Femur (tissue), 1 donor: ENCODE data around the gene OPRL1.
"Not testable (repeated sequence)": the region's sequence is repeated elsewhere in the genome, so short reads cannot be mapped to it uniquely, and the experiment has no call there.

Experiments used
- DNase-seq: peaks from one replicate; pipeline ENCODE4 v3.0.0-alpha.2; 2017

Gene OPRL1

DNA sequence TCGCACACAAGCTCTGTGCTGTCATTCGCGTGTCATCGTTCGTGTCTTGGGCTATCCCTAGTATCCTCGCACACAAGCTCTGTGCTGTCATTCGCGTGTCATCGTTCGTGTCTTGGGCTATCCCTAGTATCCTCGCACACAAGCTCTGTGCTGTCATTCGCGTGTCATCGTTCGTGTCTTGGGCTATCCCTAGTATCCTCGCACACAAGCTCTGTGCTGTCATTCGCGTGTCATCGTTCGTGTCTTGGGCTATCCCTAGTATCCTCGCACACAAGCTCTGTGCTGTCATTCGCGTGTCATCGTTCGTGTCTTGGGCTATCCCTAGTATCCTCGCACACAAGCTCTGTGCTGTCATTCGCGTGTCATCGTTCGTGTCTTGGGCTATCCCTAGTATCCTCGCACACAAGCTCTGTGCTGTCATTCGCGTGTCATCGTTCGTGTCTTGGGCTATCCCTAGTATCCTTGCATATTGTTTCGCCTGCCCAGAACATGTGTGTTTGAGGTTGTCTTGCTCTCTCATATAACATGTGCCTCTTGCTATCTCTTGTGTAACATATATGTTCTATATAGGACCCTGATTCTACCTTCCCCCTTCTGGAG, 7.4 kb downstream of the OPRL1 start:
- DNase-seq = not testable (repeated sequence)

GRCh38 chr20:64088586-64088985, 8.7 kb downstream of the OPRL1 start:
- DNase-seq = not testable (repeated sequence)

DNA sequence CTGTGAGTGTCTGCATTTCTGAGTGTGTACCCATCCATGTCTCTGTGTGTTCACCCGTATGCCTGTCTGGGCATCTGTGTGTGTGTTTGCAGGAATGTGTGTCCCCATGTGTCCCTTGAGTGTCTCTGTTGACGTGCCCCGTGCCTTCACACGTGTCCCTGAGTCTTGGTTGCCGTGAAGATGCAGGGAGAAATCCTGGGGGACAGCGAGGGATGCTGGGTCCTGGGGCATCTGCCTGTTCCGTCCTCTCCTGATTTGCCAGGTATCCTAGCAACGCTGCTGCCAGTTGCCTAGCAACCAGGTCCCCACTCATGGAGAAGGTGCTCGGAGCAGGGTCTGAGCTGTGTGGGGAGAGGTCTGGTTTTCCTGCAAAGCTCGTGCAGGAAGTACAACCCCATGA, 10.3 kb downstream of the OPRL1 start:
- DNase-seq = no peak

DNA sequence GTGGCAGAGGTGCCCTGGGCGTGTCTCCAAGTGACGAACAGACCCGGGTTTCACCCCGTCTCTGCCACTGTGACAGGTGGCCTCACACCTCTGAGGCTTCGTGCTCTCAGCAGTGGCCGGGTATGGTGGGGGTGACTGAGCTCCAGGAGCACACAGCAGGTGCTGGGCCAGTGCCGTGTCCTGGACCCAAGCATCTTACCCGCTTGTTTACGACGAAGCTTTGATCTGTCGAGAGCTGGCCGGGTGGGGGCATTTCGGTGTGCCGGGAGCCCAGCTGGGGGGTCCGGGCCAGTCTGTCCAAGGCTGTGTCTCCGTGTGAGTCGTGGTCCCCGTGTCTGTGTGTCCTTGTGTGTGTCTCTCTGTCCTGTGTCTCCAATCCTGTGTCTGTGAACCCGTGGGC, 11.5 kb downstream of the OPRL1 start:
- no peak for DNase-seq

GRCh38 chr20:64091770-64092169, 11.9 kb downstream of the OPRL1 start:
- no peak for DNase-seq

DNA sequence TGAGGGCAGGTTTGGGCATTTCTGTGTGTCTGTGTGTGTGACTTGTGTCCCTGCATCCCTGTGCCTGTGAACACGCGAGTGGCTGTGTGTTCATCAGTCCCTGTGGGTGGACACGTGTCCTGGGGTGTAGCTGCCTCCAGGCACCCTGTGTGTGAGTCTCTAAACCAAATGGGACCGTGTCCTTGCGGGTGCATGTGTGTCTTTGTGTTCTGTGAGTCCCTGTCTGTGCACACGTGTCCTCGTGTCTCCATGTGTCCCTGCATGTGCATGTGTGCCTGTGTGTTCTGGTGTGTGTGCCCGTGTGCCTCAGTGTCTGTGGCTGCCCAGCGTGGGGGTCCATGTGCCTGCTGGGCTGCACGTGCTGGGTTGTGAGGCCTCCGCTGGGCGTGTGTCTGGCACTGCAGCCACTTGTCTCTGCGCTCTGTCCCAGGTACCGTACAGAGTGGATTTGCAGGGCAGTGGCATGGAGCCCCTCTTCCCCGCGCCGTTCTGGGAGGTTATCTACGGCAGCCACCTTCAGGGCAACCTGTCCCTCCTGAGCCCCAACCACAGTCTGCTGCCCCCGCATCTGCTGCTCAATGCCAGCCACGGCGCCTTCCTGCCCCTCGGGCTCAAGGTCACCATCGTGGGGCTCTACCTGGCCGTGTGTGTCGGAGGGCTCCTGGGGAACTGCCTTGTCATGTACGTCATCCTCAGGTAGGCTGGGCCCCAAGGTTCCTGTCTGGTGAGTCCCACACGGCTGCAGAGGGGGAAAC, 12.6 kb downstream of the OPRL1 start:
- no peak for DNase-seq

DNA sequence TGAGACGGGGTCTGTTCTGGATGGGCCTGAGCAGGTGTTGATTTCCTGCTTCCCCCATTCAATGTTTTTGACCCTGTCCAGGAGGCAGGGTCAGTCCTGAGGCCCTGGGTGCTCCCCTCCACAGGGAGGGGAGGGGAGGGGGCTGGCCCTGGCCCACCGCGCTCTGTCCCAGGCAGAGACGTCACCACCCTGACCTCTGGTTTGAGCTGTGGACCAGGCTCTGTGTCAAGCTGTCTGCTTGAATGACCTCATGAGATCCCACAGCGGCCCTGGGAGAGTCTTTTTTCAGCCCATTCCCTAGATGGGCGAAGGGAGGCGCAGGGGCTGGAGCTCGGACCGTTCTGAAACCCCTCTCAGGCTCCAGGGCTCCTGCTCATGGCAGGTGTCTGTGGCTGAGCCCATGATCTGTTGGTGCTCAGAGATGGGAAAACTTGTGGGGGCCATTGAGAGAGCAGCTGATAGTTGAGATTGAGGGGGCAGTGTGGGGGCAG, 13.2 kb downstream of the OPRL1 start:
- no peak for DNase-seq

DNA sequence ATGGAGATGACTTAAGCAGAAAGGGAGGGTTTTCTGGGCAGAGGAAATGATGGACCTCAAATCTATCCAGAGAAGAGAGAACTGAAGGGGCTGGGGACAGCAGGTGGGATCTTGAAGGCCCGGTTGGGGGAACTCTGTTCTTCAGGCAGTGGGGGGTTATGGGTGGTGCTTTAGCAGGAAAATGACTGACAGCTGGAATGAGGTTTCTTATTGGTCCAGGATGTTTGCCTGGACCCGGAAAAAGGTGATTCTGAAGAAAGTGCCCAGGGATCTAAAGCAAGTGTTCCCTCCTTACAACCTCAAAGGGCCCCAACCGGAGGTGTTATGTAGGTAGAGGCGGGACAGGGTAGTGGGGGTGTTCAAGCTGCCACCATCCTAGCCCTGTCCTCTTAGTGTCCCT, 15.6 kb downstream of the OPRL1 start:
- no peak for DNase-seq

GRCh38 chr20:64095927-64096326, 16.0 kb downstream of the OPRL1 start:
- no peak for DNase-seq

DNA sequence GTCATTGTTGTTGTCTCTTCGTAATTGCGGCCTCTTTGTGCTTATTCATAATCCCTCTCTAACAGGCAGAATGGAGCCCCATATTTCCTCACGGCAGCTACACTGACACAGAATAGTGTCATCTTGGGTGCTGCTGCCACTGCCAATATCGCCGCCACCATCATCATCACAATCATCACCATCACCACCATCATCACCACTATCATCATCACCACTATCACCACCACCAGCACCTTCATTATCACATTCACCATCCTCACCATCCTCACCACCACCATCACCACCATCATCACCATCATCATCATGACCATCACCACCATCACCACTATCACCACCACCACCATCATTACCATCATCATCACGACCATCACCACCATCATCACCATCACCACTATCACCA, 16.7 kb downstream of the OPRL1 start:
- DNase-seq = no peak

DNA sequence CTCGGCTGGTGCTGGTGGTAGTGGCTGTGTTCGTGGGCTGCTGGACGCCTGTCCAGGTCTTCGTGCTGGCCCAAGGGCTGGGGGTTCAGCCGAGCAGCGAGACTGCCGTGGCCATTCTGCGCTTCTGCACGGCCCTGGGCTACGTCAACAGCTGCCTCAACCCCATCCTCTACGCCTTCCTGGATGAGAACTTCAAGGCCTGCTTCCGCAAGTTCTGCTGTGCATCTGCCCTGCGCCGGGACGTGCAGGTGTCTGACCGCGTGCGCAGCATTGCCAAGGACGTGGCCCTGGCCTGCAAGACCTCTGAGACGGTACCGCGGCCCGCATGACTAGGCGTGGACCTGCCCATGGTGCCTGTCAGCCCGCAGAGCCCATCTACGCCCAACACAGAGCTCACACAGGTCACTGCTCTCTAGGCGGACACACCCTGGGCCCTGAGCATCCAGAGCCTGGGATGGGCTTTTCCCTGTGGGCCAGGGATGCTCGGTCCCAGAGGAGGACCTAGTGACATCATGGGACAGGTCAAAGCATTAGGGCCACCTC, 18.7 kb downstream of the OPRL1 start:
- no peak for DNase-seq

GRCh38 chr20:64099086-64099786, 19.4 kb downstream of the OPRL1 start:
- DNase-seq = peak; percentile 76

GRCh38 chr20:64099880-64100565, 20.1 kb downstream of the OPRL1 start:
- DNase-seq = no peak

GRCh38 chr20:64100566-64100888, 20.6 kb downstream of the OPRL1 start:
- DNase-seq = no peak

GRCh38 chr20:64100946-64101688, 21.2 kb downstream of the OPRL1 start:
- no peak for DNase-seq

DNA sequence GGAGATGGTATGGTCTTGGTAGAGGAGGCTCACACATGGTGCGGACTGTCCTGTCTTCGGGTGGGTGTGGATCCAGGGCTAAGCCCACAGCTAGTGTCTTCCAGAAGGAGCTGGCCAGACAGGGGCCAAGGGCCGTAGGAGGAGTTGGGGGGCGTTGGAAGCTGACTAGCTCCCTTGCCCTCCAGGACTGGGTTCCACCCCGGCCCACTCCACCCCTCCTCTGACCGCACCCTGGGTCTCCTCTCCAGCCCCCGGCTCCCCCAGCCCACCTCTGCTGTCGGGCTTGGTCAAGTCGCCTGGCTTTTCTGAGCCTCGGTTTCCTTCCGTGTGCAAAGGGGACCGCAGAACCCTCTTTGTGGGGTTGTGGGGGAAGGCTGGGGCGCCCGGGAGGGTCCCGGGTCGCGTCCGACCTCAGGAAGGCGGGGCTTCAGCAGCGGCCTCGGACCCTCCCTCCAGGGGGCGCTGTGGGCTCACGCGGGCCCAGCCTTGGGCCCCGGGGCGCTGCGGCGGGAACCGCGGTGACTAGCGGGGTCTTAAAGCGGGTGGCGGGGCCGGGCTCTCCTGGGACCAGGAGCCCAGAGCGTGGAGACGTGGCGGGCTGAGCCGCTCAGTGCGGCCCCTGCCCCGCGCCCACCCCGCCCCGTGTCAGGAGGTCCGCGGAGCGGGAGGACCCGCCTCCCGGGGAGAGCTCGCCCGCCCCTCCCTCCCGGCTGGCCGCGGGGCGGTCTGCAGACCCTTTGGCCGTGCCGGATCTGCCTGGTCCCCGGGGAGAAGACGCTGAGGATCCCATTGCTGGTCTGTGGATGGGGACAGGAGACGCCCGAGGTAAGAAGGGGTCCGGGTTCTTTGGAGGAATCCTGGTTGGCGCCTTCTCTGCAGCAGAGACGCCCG, 22.1 kb downstream of the OPRL1 start:
- DNase-seq = no peak

DNA sequence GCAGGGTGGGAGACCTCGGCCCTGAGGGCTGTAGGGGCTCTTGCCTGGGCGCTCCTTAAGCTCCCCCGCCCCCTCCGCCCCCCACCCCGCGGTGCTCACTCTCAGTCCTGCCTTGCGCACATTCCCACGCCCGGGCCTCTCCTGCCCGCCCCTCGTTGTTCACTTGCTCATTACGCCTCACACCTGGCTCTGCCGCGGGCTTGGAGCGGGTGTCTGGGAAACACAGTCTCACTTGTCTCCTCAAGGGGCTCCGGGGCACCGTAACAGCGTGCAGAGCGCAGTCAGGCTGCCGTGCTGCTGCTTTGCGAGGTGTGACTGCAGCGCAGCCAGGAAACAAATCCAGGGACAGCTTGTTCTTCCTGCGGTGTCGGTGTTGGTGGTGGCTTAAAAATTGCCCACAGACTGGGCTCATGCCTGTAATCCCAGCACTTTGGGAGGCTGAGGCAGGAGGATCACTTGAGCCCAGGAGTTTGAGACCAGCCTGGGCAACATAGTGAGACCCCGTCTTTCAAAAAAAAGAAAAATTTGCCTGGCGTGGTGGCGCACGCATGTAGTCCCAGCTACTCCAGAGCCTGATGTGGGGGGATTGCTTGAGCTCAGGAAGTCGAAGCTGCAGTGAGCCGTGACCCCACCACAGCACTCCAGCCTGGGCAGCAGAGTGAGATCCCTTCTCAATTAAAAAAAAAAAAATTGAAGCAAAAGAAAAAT, 22.9 kb downstream of the OPRL1 start:
- no peak for DNase-seq

DNA sequence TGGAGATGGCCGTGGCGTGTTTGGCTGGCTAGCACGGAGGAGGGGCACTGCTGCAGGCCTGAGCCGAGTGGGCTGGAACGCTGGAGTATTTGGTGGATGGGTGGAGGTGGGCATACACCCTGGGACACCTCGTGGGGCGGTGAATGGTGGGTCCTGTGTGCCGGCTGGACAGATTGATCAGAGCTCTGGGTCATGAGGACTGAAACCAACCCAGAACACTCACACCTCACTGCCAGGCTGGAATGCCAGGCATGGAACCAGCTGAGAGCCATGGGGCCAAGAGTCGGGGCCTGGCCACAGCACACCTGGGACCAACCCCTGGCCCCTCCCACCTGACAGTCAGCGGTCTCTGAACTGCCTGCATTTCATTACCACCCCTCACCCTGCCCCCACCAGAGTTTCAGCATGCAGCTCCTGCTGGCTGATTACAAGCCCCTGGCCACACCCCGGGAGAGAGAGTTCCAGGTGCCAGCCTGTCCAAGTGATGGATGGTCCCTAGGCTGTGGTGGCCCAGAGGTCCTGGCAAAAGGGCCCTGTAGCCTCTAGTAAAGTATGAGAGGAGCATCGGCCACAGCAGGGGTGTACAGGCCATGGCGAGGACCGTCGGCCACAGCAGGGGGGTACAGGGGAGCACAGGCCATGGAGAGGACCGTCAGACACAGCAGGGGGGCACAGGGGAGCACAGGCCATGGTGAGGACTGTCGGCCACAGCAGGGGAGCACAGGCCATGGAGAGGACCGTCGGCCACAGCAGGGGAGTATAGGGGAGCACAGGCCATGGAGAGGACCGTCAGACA, 24.2 kb downstream of the OPRL1 start:
- DNase-seq = peak; percentile 11

DNA sequence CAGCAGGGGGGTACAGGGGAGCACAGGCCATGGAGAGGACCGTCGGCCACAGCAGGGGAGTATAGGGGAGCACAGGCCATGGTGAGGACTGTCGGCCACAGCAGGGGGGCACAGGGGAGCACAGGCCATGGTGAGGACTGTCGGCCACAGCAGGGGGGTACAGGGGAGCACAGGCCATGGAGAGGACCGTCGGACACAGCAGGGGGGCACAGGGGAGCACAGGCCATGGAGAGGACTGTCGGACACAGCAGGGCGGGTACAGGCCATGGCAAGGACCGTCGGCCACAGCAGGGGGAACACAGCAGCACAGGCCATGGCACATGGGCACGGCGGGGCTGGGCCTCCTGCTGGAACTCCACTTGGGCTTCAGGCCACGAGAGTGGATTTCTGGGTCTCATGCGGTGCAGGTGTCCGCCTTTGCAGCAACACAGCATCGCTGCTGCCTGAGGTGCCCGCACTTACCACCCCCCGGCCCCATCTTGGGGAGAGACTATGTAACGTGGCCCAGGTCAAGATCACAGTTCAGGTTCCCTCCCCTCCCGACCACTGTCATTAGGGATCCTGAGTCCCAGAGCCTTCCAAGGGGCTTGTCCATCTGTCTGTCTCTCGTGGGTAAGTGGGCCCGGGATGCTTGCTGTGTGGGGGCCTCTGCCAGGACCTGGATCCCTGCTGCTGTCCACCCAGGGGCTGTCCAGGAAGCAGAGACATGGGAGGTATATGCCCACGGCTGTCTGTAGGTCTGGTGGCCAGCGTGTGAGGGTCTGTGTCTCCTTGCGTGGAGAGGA, 25.0 kb downstream of the OPRL1 start:
- DNase-seq = no peak
